Prostate gland (tissue), 2 donors: ENCODE data around the gene DOCK3.

Experiments
- CTCF ChIP-seq, 4 experiments: fragments of 200-600 bp in 2 of 4; fragments of 450-650 bp in 2 of 4; sonication (generic) in 2 of 4; IDR thresholded peaks; 1 replicate in 3 of 4; 2 replicates in 1 of 4; pipeline ENCODE4 v1.5.1; 2016 to 2019; ENCODE audit warnings: antibody characterized with exemption in 4 of 4, mild to moderate bottlenecking in 2 of 4, moderate library complexity in 2 of 4
- POLR2A ChIP-seq: fragments of 450-650 bp; IDR thresholded peaks from one replicate; pipeline ENCODE4 v1.6.1; 2016; ENCODE audit warnings: antibody characterized with exemption, mild to moderate bottlenecking

- TF ChIP-seq CTCF (IDR thresholded peaks at IDR 0.05) (no peak), POLR2A (no peak)
Observed at GRCh38 chr3:51190199-51190598, 515.5 kb downstream of the DOCK3 start.
